GM12892 (cell line): ENCODE measurements around the gene CLSTN2.

Source experiments
- DNase-seq: peaks from one replicate; pipeline ENCODE4 v3.0.0; 2011; ENCODE audit not compliant: insufficient read length
- FAIRE-seq: peaks from 2 replicates; lab custom pipeline; 2011; peaks lifted over from hg19 to GRCh38; lab: Jason Lieb, UNC
- POLR2A ChIP-seq: IDR thresholded peaks from 2 replicates; pipeline ENCODE4 v1.6.1; 2011; ENCODE audit warnings: low read depth, low read length, control low read depth
- POLR2AphosphoS5 ChIP-seq: IDR thresholded peaks from 2 replicates; pipeline ENCODE4 v1.6.1; 2011; ENCODE audit warnings: low read depth, low read length, control low read depth
- TAF1 ChIP-seq: IDR thresholded peaks from 2 replicates; pipeline ENCODE4 v1.6.1; 2011; ENCODE audit warnings: low read depth, mild to moderate bottlenecking, control low read depth, low read length, borderline replicate concordance

CLSTN2 gene

DNA sequence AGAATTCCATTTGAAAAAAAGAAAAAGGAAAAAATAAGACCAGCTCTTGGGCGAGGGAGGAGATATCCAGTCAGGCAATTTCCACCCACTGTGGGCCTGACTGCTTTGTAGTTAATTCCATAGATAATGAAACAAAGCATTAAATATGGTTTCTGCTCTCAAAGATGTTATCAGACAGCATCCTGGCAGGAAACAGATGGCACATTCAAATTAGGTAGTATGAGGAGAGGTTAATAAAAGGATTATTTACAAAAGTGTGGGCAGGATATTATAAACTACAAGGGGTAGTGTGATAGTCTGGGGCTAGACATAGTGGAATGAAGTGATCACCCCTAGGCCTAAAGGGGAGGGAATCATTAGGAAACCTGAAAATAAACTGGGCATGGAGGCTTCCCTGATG, 193.2 kb downstream of the CLSTN2 start:
- FAIRE-seq (no peak), DNase-seq (no peak)
- TF ChIP-seq TAF1 = no peak
- no peak for TF ChIP-seq POLR2A
- TF ChIP-seq POLR2AphosphoS5 = no peak

DNA sequence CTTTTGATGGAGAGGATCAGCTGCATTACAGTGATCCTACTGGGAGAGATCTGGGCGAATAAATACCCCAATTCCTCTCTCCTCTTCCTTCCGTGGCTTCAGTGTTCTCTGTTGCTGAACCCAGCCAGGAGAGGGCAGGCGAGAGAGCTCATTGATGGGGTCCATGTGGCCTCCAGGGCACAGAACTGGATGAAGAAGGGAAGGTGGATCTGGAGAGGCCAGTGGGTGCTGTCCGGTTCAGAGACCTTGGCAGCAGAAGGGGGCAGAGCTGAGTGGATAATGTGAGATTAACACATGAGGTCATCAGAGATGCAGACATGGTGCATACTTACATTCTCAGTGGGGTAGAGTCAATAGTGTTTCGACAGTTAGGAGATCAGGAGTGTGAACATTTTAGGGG, 193.6 kb downstream of the CLSTN2 start:
- peak; percentile 76 for FAIRE-seq

DNA sequence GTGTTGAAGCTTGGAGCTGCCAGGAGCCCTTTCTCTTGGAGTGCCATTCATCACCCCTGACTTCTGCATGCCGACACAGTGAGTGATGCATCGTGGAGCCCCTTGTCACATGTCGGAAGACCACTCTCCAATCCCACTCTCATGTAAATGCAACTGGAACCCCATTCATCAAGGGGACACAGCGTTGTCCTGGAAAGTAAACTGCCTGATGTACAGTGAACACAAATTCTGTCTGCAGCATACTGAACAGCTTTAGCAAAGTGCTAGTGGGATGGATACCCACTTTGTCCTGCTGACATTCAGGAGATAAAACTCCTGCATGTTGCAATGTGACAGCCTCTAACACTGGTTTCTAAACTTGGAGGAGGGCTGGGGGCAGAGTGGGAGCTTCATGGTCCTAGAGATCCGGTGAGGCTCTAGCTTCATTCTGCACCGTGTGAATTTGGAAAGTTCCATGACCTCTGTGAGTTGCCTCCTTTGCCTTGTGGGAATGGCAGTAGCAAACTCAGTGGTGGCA, 194.8 kb downstream of the CLSTN2 start:
- TF ChIP-seq POLR2A (no peak), POLR2AphosphoS5 (no peak), TAF1 (no peak)
- no peak for DNase-seq
- no peak for FAIRE-seq

More for the DNA sequence above, 193.6 kb downstream of the CLSTN2 start:
- DNase-seq = peak; percentile 16
- TF ChIP-seq TAF1 (no peak), POLR2A (no peak), POLR2AphosphoS5 (no peak)

DNA sequence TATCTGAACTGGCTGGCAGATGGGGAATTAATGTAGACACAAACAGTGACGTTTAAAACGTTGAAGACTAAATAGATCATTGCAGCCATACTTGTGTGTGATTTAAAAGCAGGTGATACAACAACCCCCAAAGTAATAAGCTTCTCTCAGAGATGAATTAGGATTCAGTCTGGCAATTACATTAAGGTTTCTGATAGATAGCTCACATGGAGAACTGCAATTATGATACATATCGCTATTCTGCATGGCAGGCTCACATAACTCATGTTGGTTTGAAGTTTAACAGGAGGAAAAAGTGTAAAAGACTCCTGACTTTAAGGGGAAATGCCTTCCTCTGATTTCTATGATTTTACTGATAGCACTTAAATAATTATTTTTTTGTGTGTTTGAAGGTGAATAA, 196.9 kb downstream of the CLSTN2 start:
- FAIRE-seq (no peak), DNase-seq (no peak)
- no peak for TF ChIP-seq POLR2AphosphoS5
- TF ChIP-seq TAF1 = no peak
- TF ChIP-seq POLR2A = no peak

DNA sequence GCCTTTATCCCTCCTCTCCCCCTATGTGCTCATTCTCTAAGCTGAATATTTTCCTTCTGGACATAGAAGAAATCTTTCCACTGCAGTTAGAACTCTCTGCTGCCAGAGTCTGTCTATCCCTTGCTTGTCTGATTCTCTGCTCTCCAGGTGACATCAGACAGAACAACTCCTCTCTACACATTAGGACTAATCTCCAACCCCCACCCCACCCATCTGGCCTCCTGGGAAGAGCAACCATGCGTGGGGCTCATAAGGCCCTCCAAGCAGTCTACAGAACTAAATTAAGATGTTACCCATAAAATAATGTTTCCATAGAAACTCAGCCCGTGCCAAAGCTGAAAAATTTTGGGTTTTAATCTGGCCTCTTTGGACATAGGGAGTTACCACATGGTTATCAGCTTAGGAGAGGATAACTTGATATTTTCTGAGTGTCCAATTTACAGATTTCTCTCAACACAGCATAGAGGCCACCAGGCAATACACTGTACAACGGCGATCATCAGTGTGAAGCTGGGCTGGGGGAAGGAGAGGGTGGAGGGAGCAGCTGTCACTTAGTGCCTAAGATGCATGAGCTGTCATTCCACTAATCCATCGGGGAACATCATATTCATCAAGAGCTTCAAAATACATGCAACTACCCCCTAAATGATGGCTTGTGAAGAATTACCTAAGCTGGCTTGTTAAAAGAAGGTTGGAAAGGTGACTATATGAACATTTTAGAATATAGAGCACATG, 199.4 kb downstream of the CLSTN2 start:
- no peak for FAIRE-seq
- TF ChIP-seq TAF1 (no peak), POLR2AphosphoS5 (no peak), POLR2A (no peak)
- no peak for DNase-seq

DNA sequence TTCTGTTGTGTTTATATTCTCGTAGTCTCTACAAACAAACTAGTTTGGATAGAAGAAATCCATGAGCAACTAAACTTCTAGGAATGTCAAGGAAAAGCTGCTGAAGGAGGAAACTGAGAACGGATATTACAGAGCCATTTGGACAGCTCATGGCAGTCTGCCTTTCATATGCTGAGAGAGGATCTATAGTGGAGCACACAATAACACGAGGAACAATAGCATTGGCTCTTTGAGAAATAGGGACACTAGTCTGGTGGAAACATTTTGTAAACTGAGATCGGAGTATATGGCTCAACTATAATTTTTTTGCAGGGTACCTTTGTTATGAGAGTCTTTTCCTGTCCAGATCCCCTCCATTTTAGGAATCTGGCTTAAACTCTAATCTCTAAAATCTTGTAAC, 200.5 kb downstream of the CLSTN2 start:
- DNase-seq (no peak), FAIRE-seq (no peak)

DNA sequence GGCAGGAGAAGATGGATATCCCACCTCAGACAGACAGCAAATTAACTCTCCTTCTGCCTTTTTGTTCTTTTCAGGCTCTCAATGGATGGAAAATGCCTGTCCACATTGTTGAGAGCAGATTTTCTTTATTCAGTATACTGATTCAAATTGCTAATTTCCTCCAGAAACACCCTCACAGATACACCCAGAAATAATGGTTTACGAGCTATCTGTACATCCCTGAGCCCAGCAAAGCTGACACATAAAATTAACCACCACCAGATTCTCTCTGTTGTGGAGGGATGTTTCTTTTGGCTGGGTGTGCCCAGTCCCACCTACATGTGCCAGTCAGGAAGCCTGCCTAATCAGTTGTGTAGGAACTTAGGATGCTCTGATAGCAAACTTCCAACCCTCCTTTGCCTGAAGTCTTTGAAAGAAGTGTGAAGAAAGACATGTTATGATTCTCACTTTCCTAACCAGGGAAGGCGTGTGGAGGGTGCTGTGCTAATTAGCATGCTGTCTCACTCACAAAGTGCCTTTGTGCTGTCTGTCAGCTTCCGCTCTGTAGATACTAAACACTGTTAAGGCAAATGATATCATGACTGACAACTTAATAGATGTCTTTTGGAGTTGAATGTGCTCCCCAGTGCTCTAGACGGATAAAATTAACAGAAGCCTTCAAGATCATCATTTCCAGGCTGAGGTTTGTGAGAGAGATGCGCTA, 208.5 kb downstream of the CLSTN2 start:
- FAIRE-seq (no peak), DNase-seq (no peak)
- no peak for TF ChIP-seq POLR2A
- TF ChIP-seq TAF1 = no peak
- no peak for TF ChIP-seq POLR2AphosphoS5

More for the DNA sequence above, 200.5 kb downstream of the CLSTN2 start:
- TF ChIP-seq POLR2A = no peak
- TF ChIP-seq TAF1 = no peak
- no peak for TF ChIP-seq POLR2AphosphoS5

DNA sequence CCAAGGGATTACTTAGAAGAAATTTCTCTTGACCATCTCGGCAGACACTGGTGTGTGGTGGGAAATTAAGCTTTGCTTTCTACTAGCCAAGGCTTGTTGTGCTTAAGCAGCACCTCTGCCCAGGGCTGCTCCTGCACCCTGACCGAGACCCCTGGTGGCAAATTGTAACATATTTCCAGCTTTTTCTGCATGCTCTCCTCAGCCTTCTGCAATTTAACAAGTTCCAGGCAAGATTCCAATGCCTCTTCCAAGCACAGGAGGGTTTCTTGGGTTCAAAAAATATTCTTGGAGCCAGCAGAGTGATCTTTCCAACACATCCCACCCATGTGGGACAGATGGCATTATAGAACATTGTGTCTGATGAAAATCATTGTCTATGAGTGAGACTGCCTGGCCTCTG, 210.5 kb downstream of the CLSTN2 start:
- DNase-seq = no peak
- TF ChIP-seq POLR2A (no peak), TAF1 (no peak), POLR2AphosphoS5 (no peak)
- peak; percentile 33 for FAIRE-seq

DNA sequence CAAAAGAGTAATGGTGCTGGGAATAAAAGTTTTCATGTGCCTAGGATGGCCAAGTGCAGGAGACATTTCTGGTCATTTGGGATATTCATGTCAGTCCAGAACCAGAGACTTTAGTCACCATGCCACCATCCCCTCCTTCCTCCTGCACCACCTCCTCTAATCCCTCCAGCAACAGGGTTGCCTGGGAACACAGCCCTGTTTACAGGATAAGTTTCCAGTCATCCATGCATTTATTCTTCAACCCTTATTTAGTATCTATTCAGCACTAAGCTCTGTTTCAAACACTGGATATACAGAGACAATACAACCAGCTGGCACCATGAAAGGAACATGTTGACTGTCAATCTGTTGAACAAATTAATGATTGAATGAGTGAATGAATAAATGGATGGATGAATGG, 211.7 kb downstream of the CLSTN2 start:
- DNase-seq = no peak

DNA sequence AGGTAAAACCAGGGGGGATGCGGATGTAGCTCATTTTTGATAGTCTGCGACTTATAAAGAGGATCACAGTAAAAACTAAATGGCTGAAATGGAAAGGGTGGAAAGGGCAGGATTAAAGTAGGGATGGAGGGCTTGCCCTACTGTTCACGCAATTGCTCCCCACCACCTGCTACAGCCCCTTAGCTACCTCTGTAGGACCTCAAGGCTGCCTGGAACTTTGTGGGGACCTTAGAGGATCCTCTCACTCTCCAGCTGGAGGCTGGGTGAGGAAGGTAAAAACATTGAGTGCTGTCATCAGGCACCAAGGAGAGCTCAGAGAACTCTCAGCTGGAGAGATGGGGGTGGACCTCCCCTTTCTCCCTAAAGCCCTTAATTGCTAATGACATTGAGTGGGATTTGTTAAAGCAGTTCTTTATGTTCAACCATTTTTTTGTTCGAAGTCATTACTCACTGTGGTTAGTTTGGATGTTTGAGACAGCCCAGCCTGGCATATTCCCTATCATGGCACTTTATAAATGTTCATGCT, 213.0 kb downstream of the CLSTN2 start:
- FAIRE-seq = no peak
- DNase-seq = no peak
- TF ChIP-seq POLR2AphosphoS5 (no peak), POLR2A (no peak), TAF1 (no peak)

More for the DNA sequence above, 211.7 kb downstream of the CLSTN2 start:
- FAIRE-seq = no peak
- no peak for TF ChIP-seq TAF1
- no peak for TF ChIP-seq POLR2AphosphoS5
- no peak for TF ChIP-seq POLR2A

DNA sequence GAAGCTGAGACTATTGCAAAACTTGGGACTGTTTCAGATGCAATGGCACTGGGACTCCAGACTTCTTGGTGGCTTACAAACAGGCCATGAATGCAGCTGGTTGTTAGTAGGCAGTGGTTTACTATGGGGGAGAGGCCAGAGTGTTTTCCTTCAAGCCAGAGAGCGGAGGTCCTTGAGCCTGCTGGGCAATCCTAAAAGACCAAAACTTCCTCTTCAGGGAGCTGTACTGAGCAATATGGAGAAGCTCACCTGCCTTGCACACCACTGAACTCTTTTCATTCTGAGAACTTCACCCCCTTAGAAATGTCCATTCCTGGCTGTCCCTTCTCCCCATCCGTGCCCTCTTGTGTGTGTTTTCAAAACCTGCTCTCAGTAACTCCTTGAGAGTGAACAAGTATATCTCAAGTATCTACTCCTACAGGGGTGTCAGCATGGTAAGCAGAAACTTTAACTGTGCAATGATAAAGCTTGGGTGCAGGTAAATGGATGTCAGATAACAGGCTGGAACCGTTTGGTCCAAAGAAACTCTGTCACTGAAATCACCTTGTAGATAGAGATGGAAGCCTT, 213.9 kb downstream of the CLSTN2 start:
- FAIRE-seq (no peak), DNase-seq (no peak)
- TF ChIP-seq TAF1 (no peak), POLR2A (no peak), POLR2AphosphoS5 (no peak)

DNA sequence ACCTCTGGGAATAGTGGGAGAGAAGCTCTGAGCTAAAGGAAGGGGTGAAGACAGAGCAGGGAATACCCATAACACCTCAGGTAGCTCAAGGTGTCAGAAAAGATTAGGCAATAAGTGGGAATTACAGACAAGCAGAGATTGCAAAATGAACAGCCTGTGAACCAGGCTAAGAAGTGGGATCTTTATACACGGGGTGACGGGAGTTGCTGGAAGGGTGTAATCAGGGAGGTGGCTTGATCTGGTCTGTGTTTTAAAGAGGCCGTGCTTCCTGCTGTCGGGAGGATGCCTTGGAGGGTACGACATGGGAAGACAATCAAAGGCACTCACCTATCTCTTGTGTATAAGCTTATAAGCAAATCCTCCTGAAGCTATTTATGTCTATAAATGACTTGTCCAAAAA, 216.3 kb downstream of the CLSTN2 start:
- FAIRE-seq (no peak), DNase-seq (no peak)
- no peak for TF ChIP-seq POLR2A
- TF ChIP-seq POLR2AphosphoS5 = no peak
- TF ChIP-seq TAF1 = no peak
